Measurements from ENCODE around the gene LAMA2. TPM values are rescaled to one million over a fixed set of nuclear protein-coding genes. Genes with fewer than 3 reads are reported as not detected.

Gene LAMA2
- total RNA-seq, 1 donor from 2014 or later = 1.4 TPM

- no peaks in the 10 kb centered on the region for H3K27me3 ChIP-seq (ENCODE audit: control insufficient read depth, insufficient read depth, low read length)
- DNase-seq (ENCODE audit: low read depth) = peak; percentile 93
- H3K4me3 ChIP-seq (ENCODE audit: low read depth, low read length) = peak overlapping the region; percentile 30
- TF ChIP-seq, protein P1, sequence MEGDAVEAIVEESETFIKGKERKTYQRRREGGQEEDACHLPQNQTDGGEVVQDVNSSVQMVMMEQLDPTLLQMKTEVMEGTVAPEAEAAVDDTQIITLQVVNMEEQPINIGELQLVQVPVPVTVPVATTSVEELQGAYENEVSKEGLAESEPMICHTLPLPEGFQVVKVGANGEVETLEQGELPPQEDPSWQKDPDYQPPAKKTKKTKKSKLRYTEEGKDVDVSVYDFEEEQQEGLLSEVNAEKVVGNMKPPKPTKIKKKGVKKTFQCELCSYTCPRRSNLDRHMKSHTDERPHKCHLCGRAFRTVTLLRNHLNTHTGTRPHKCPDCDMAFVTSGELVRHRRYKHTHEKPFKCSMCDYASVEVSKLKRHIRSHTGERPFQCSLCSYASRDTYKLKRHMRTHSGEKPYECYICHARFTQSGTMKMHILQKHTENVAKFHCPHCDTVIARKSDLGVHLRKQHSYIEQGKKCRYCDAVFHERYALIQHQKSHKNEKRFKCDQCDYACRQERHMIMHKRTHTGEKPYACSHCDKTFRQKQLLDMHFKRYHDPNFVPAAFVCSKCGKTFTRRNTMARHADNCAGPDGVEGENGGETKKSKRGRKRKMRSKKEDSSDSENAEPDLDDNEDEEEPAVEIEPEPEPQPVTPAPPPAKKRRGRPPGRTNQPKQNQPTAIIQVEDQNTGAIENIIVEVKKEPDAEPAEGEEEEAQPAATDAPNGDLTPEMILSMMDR (IDR thresholded peaks at IDR 0.05; ENCODE audit: insufficient read depth, low read length, poor library complexity, severe bottlenecking) = no peak
- no peaks in the 10 kb centered on the region for H3K36me3 ChIP-seq (ENCODE audit: control insufficient read depth, insufficient read depth, low read length)
These were observed 607.8 kb downstream of the LAMA2 start for GRCh38 chr6:129490521-129491255.

GRCh38 chr6:129491436-129491835, 608.5 kb downstream of the LAMA2 start:
- Histone ChIP-seq H3K27me3 (ENCODE audit: control insufficient read depth, insufficient read depth, low read length) (no peaks in the 10 kb centered on the region), H3K4me3 (ENCODE audit: low read depth, low read length) (no peak overlapping the region), H3K36me3 (ENCODE audit: control insufficient read depth, insufficient read depth, low read length) (no peaks in the 10 kb centered on the region)
- TF ChIP-seq, protein P1 (IDR thresholded peaks at IDR 0.05; ENCODE audit: insufficient read depth, low read length, poor library complexity, severe bottlenecking) = no peak
- DNase-seq (ENCODE audit: low read depth) = no peak

DNA sequence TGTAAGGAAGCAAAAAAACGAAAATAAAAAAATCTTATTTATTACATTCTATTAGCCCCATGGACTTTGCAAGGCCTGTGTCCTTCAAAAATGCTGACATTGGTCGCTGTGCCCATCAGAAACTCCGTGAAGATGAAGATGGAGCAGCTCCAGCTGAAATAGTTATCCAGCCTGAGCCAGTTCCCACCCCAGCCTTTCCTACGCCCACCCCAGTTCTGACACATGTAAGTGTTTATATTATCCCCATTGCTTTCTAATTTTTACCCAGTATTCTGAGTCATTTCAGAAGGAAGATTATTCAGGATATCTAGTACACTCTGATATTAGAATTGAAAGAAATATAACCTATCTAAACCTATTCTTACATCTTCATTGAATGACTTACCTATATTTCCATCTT, 609.3 kb downstream of the LAMA2 start:
- H3K27me3 ChIP-seq (ENCODE audit: control insufficient read depth, insufficient read depth, low read length) = no peaks in the 10 kb centered on the region
- no peaks in the 10 kb centered on the region for H3K36me3 ChIP-seq (ENCODE audit: control insufficient read depth, insufficient read depth, low read length)
- TF ChIP-seq, protein P1 (IDR thresholded peaks at IDR 0.05; ENCODE audit: insufficient read depth, low read length, poor library complexity, severe bottlenecking) = no peak
- no peak for DNase-seq (ENCODE audit: low read depth)
- no peak overlapping the region for H3K4me3 ChIP-seq (ENCODE audit: low read depth, low read length)

- Histone ChIP-seq H3K4me3 (ENCODE audit: low read depth, low read length) (no peak overlapping the region), H3K36me3 (ENCODE audit: control insufficient read depth, insufficient read depth, low read length) (no peaks in the 10 kb centered on the region), H3K27me3 (ENCODE audit: control insufficient read depth, insufficient read depth, low read length) (no peaks in the 10 kb centered on the region)
- TF ChIP-seq, protein P1 (IDR thresholded peaks at IDR 0.05; ENCODE audit: insufficient read depth, low read length, poor library complexity, severe bottlenecking) = no peak
- no peak for DNase-seq (ENCODE audit: low read depth)
These were observed 610.5 kb downstream of the LAMA2 start for GRCh38 chr6:129493354-129493902.

- TF ChIP-seq, protein P1 (IDR thresholded peaks at IDR 0.05; ENCODE audit: insufficient read depth, low read length, poor library complexity, severe bottlenecking) = no peak
- no peaks in the 10 kb centered on the region for H3K27me3 ChIP-seq (ENCODE audit: control insufficient read depth, insufficient read depth, low read length)
- no peak for DNase-seq (ENCODE audit: low read depth)
- H3K4me3 ChIP-seq (ENCODE audit: low read depth, low read length) = no peak overlapping the region
- no peaks in the 10 kb centered on the region for H3K36me3 ChIP-seq (ENCODE audit: control insufficient read depth, insufficient read depth, low read length)
These were observed 611.2 kb downstream of the LAMA2 start for GRCh38 chr6:129494099-129494498.

Data from kidney epithelial cell (primary cell).